SHP77 (cell line): ENCODE data around the gene GPR137B.

Source experiments
- DNase-seq, 2 experiments: peaks; one replicate each; lab custom pipeline; 2025; lab: John Stamatoyannopoulos, UW

The GPR137B gene

GRCh38 chr1:236114076-236114747, 28.1 kb upstream of the GPR137B start:
- no peak for DNase-seq

DNA sequence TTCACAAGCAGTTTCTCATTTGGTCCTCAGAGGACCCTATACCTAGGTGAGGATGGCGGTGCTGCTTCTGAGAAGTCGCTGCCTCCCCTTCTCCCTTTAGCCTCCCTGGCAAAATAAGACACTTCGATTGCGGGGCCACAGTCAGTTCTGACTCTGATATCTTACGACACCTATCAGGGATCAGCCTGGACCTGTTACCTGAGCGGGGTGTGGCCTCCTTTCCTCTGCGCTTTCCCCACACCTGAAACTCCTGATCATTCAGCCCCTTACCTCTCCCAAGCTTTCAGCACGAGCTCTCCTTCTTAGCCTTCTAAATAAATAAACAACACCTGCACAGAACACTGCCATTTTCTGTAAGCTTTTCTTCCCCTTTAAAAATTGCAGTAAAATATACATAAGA, 24.6 kb upstream of the GPR137B start:
- DNase-seq: no peak

DNA sequence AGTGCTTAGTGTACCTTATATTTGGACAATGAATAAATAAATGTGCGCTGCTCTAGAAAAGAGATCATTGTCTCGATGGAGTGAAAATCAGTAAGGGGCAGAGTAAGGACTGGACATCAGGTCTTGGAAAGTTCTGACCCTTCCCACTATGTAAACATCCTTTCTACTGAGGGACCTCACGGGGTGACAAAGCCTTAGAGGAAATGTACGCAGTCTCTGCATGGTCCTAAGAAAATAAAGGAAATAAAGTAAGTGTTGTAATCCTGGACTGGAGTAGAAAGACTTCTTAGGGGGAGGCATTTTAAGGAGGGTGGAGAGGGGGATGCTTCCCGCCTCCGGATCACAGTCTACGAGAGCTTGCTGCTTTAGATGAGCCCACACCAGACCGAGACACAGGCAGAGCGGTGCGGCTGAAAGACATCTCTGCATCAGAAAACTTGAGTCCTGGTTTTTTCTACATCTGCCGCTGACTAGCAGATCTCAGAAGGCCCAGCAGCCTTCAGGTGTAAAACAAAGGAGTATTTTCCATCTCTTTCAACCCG, 22.3 kb upstream of the GPR137B start:
- DNase-seq: no peak

DNA sequence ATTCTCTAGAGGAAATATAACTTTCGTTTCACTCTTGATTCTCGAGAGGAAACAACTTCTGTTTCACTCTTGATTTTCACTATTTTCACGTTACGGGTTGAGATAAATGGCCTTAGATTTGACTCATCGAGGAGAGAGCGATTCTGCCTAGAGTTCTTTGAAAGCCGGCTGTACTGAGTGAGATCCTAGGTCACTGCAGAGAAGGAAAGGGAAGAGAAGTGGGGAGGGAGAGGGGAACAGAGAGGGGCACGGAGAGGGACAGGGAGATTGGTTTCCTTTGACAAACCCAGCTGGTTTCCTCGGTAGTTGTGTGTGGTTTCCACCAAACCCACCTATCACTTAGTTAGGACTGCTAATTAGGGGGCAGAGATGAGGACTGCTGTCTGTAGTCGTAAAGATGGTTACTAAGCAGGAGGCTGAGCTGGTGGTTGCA, 21.6 kb upstream of the GPR137B start:
- DNase-seq: no peak

GRCh38 chr1:236122176-236122575, 20.2 kb upstream of the GPR137B start:
- no peak for DNase-seq

GRCh38 chr1:236123563-236123962, 18.8 kb upstream of the GPR137B start:
- no peak for DNase-seq

DNA sequence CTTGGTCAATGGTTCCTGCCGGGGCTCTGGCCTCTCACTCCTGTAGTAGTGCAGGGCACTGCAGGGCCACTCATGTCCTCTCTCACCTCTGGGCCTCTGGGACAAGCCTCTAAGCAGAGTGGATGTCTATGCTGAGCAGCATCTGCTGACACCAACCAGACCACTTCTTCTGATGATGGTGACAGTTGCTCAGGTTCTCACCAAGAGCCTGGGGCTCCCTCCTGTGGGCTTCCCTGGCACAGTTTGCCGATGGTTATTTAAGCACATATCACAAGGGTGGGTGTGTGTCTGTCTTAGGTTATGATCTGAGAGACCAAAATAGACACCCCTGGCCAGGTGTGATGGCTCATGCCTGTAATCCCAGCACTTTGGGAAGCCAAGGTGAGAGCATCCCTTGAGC, 17.4 kb upstream of the GPR137B start:
- DNase-seq: peak; percentile 11 to 28

DNA sequence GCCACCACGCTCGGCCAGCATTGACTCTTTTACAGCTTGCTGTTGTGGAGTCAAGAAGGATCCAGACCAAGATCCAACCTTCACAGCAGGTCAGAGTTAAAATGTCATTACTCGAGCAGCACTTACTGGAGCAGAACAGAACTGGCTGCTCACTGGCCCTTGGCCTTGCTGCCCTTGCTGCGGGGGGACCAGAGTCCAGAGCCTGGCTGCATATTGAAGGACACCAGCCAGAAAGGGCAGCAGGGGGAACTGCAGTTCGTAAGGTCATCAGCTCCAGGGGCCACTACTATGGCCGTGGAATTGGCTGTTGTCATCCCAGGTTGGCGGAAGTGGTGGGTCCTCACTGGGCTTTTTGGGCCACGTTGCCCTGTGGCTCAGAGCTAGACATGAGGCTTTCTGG, 15.3 kb upstream of the GPR137B start:
- DNase-seq: no peak

DNA sequence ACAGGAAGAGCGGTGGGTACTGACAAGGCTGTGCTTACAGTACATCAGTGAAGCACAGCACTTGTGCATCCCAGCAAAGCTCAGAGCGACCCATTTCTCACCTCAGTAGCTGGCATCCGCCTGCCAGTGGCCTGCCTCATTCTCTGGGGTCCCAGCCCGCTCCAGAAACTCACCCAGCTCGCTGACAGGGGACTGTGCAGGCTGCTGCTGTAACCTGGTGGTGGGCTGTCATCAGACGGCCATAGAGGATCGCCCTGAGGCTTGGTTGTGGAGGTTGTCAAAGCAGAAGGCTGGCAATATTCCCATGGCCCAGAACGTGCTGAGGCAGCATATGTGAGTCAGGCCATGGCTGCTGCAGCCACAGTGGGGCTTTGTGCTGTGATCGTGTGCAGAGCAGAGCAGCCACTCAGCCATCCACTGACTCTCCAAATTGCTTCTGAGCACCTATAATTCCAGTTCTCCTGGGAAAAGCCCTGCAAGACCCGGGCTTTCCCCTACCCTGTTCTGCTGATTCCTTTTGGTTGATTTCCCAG, 13.6 kb upstream of the GPR137B start:
- DNase-seq: no peak

GRCh38 chr1:236129306-236129705, 13.0 kb upstream of the GPR137B start:
- DNase-seq: no peak

- no peak for DNase-seq
These were observed 12.0 kb upstream of the GPR137B start for GRCh38 chr1:236130372-236130771.

DNA sequence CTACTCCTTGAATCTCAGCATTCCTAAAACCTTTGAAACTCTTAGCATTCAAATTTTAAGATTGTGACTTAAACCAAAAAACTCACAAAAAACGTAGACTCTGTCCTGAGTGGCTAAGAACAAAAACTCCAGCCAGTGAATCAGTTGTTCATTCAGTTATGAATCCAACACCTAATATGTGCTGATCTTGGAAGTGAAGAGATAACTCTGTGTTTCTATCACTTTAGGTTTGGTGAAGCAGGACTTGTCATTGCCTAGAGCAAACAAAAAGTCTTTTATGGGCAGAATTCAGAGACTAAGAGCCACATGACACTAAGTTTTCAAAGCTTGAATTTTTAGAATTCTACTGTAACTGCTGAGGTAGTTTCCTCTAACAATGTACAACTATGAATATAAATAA, 10.4 kb upstream of the GPR137B start:
- DNase-seq: no peak

- DNase-seq: no peak
These were observed 9.8 kb upstream of the GPR137B start for GRCh38 chr1:236132420-236133046.

DNA sequence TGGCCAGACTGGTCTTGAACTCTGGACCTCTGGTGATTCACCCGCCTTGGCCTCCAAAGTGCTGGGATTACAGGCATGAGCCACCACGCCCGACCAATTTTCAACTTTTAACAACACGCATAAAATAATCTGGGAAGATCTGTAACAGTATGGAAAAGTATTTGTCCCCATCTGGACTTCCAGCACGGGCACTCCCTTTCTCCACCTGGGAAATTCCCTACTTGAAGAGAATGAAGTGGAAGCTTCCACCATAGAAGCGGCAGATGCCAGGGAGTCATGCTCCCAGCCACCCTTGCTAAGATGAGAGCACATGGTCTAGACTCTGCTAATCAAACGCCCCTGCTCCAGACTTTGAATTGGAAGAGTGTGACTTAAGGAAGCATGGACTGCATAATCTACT, 9.0 kb upstream of the GPR137B start:
- no peak for DNase-seq

GRCh38 chr1:236133802-236134201, 8.5 kb upstream of the GPR137B start:
- no peak for DNase-seq

GRCh38 chr1:236137285-236137852, 5.0 kb upstream of the GPR137B start:
- no peak for DNase-seq

GRCh38 chr1:236139495-236139894, 2.8 kb upstream of the GPR137B start:
- no peak for DNase-seq

- peak in 1 of 2 experiments; percentile 10 for DNase-seq
These were observed 1.5 kb upstream of the GPR137B start for GRCh38 chr1:236140705-236141446.

GRCh38 chr1:236141447-236142252, 689 bp upstream of the GPR137B start:
- DNase-seq: peak; percentile 23 to 34

GRCh38 chr1:236143104-236143948, 987 bp downstream of the GPR137B start:
- peak in 1 of 2 experiments; percentile 19 for DNase-seq
